ENCODE measurements around the gene TNC. TPM values are rescaled to one million over a fixed set of nuclear protein-coding genes. Genes with fewer than 3 reads are reported as not detected.

Gene TNC
- total RNA-seq, 4 donors from 2014 or later: 59.2 to 154 (median 99.3) TPM

Other genes starting within 250 kb of the TNC start
- gene TNFSF8, start 187.6 kb downstream of the TNC start, total RNA-seq: 1 to 10 TPM in 3 of 4 donors, under 1 TPM in 1; 0.84 to 8.1 (median 2.3) TPM